K562 (cell line): ENCODE results near the gene CAGE1. TPM values are rescaled to one million over a fixed set of nuclear protein-coding genes. Genes with fewer than 3 reads are reported as not detected.

ENCODE experiments used
- ATAC-seq: fragments of 200-7000 bp; cut with Tn5 transposase; 3 replicates; pipeline ENCODE4 v1.9.1; 2020; ENCODE audit warnings: moderate library complexity
- BruUV-seq: library from RNA; stranded (reverse); fragments of 400-500 nt; replicated peaks from 2 replicates; lab custom pipeline; 2021; lab: Mats Ljungman, UMichigan
- CTCF ChIA-PET: fragments of 300-600 bp; formaldehyde crosslinking; extraction: SDS; loops from one replicate; lab custom pipeline; 2021; ENCODE audit warnings: low intra/inter-chr PET ratio; lab: Yijun Ruan, JAX
- POLR2A ChIA-PET: fragments of 300-600, 350-650 bp; sonication (Branson Sonifier 250); formaldehyde crosslinking; extraction: SDS; loops from one replicate; lab custom pipeline; 2021; ENCODE audit warnings: antibody characterized with exemption, inconsistent platforms; lab: Yijun Ruan, JAX
- DNase-seq, 4 experiments: peaks; one replicate each; pipeline versions ENCODE4 v3.0.0 to v3.0.0-alpha.2; 2011 to 2018; ENCODE audit warnings: low spot score in 3 of 4, mixed read lengths in 3 of 4; ENCODE audit errors: extremely low read depth in 1 of 4
- FAIRE-seq: peaks from 2 replicates; lab custom pipeline; 2011; peaks lifted over from hg19 to GRCh38; lab: Jason Lieb, UNC
- H2AFZ ChIP-seq: 2 replicates; pipeline ENCODE4 v1.6.0; 2011; ENCODE audit warnings: low read depth, low read length, control low read depth, inconsistent platforms
- H3K27ac ChIP-seq: fragments of 200-600 bp; 3 replicates; pipeline ENCODE4 v1.8.0; 2011; ENCODE audit warnings: low read depth, mild to moderate bottlenecking, control low read depth, inconsistent platforms, low read length, moderate library complexity, mixed read lengths; ENCODE audit errors: extremely low read depth
- H3K27me3 ChIP-seq, 2 experiments: fragments of 300-600 bp in 1 of 2; 2 replicates in 1 of 2; 3 replicates in 1 of 2; pipeline versions ENCODE4 v1.6.0 to v1.8.0; 2011; ENCODE audit warnings: inconsistent platforms in 2 of 2, low read length in 2 of 2, mild to moderate bottlenecking in 1 of 2, mixed read lengths in 1 of 2, moderate library complexity in 1 of 2; ENCODE audit not compliant: control insufficient read depth in 2 of 2, insufficient read depth in 2 of 2
- H3K36me3 ChIP-seq: fragments of 300-600 bp; 3 replicates; pipeline ENCODE4 v1.8.0; 2011; ENCODE audit warnings: mild to moderate bottlenecking, low read length, inconsistent platforms; ENCODE audit not compliant: control insufficient read depth, insufficient read depth
- H3K4me1 ChIP-seq, 2 experiments: fragments of 200-600 bp in 1 of 2; replicated peaks in 1 of 2; 2 replicates in 1 of 2; 3 replicates in 1 of 2; pipeline versions ENCODE4 v1.5.1 to v1.8.0; 2011; ENCODE audit warnings: inconsistent platforms in 2 of 2, low read length in 2 of 2, mild to moderate bottlenecking in 1 of 2, mixed read lengths in 1 of 2, moderate library complexity in 1 of 2; ENCODE audit not compliant: control insufficient read depth in 2 of 2, insufficient read depth in 2 of 2
- H3K4me2 ChIP-seq: 2 replicates; pipeline ENCODE4 v1.6.1; 2011; ENCODE audit warnings: low read length, control low read depth, inconsistent platforms, mixed read lengths; ENCODE audit not compliant: insufficient read depth
- H3K4me3 ChIP-seq: fragments of 200-600 bp; sonication (generic), shearing (Covaris generic); 2 replicates; pipeline ENCODE4 v1.5.1; 2016; ENCODE audit warnings: control low read depth, inconsistent platforms
- H3K79me2 ChIP-seq: fragments of 200-600 bp; 3 replicates; pipeline ENCODE4 v1.8.0; 2011; ENCODE audit warnings: low read length, inconsistent platforms; ENCODE audit not compliant: control insufficient read depth, insufficient read depth
- H3K9ac ChIP-seq, 2 experiments: 2 replicates each; pipeline versions ENCODE4 v1.6.0 to v1.6.1; 2011; ENCODE audit warnings: low read depth in 2 of 2, low read length in 2 of 2, control low read depth in 1 of 2, inconsistent platforms in 1 of 2, mild to moderate bottlenecking in 1 of 2, mixed read lengths in 1 of 2; ENCODE audit not compliant: insufficient read depth in 1 of 2
- H3K9me1 ChIP-seq: one replicate; pipeline ENCODE4 v1.6.0; 2011; ENCODE audit warnings: inconsistent platforms, mild to moderate bottlenecking, low read length, moderate library complexity; ENCODE audit not compliant: control insufficient read depth, insufficient read depth
- H3K9me3 ChIP-seq: replicated peaks from 2 replicates; pipeline ENCODE4 v1.5.1; 2011; ENCODE audit warnings: low read depth, low read length, inconsistent platforms; ENCODE audit not compliant: control insufficient read depth, insufficient read depth
- H4K20me1 ChIP-seq: replicated peaks from 2 replicates; pipeline ENCODE4 v1.6.1; 2011; ENCODE audit warnings: low read length, inconsistent platforms, mixed read lengths; ENCODE audit not compliant: control insufficient read depth, insufficient read depth
- NCOA6 ChIP-seq: fragments of 450-650 bp; IDR thresholded peaks from 2 replicates; pipeline ENCODE4 v1.6.1; 2017; ENCODE audit warnings: mild to moderate bottlenecking
- OTX1 ChIP-seq: fragments of 450-650 bp; formaldehyde crosslinking; IDR thresholded peaks from 2 replicates; pipeline ENCODE4 v1.4.0; 2022; ENCODE audit warnings: mild to moderate bottlenecking
- RAD21 ChIP-seq, 2 experiments: fragments of 250-450 bp in 1 of 2; fragments of 450-650 bp in 1 of 2; sonication (Bioruptor Pico) in 1 of 2; formaldehyde crosslinking in 1 of 2; IDR thresholded peaks in 1 of 2; conservative IDR thresholded peaks in 1 of 2; 2 replicates each; pipeline versions ENCODE4 v1.4.0 to v1.8.0; 2020 to 2022; ENCODE audit warnings: mild to moderate bottlenecking in 2 of 2, moderate library complexity in 1 of 2
- RBFOX2 ChIP-seq: fragments of 200-400 bp; formaldehyde crosslinking; IDR thresholded peaks from 2 replicates; pipeline ENCODE4 v1.6.1; 2017; ENCODE audit warnings: low read depth, mild to moderate bottlenecking, low read length, moderate library complexity
- REST ChIP-seq, 2 experiments: fragments of 450-650 bp; formaldehyde crosslinking in 1 of 2; IDR thresholded peaks; 2 replicates each; pipeline versions ENCODE4 v1.4.0 to v1.6.1; 2014 to 2020; ENCODE audit warnings: mild to moderate bottlenecking in 2 of 2, borderline replicate concordance in 1 of 2, low read depth in 1 of 2
- SMC3 ChIP-seq: conservative IDR thresholded peaks from 2 replicates; pipeline ENCODE4 v1.6.1; 2011; ENCODE audit warnings: low read depth, low read length, improper control_type of control experiment; ENCODE audit not compliant: insufficient read depth
- WGBS: fragments of 100-300 bp; shearing (Covaris generic); methylation state at CpG from one replicate; pipeline ENCODE4 v1.1.6; 2016; ENCODE audit warnings: low coverage, mixed read lengths; ENCODE audit not compliant: insufficient coverage; ENCODE audit errors: missing lambda C conversion rate; 5-methylcytosine and 5-hydroxymethylcytosine counted together
- in situ Hi-C: fragments of 300-500 bp; cut with MboI; formaldehyde crosslinking; loops from 4 replicates; pipeline ENCODE4 v1.15.0; 2018; ENCODE audit warnings: inconsistent platforms, mixed read lengths
- intact Hi-C: fragments of 100-400 bp; cut with micrococcal nuclease; formaldehyde crosslinking; loops from 2 replicates; pipeline ENCODE4 v1.14.2; 2022
- polyA plus RNA-seq, 8 experiments: library from polyadenylated mRNA; depleted of rRNA in 4 of 8; stranded (reverse) in 5 of 8; unstranded in 3 of 8; fragments of >200 nt; fragmentation: Nextera tagmentation in 2 of 8; fragmentation: Illumina TruSeq in 1 of 8; extraction: Ambion mirVana in 2 of 8; extraction: Trizol in 1 of 8; gene quantifications; 2 replicates each; pipeline versions ENCODE4 v1.2.1 to v1.2.3, GENCODE V29; 2011 to 2014; ENCODE audit warnings: inconsistent platforms in 1 of 8, missing spikeins in 1 of 8
- total RNA-seq, 7 experiments: library from RNA; depleted of rRNA in 6 of 7; stranded (reverse); fragments of >200 nt in 6 of 7; fragmentation: Illumina TruSeq in 2 of 7; extraction: Trizol in 2 of 7; gene quantifications; 2 replicates each; pipeline versions ENCODE4 v1.2.1 to v1.2.3, GENCODE V29; 2011 to 2021; ENCODE audit warnings: low replicate concordance in 1 of 7
- TF ChIP-seq, protein P1 (sequence below), 3 experiments: IDR thresholded peaks in 2 of 3; conservative IDR thresholded peaks in 1 of 3; 2 replicates each; pipeline ENCODE4 v1.5.1; 2011 to 2012; ENCODE audit warnings: low read length in 3 of 3, mild to moderate bottlenecking in 3 of 3, control low read depth in 2 of 3, improper control_type of control experiment in 1 of 3, inconsistent platforms in 1 of 3, low read depth in 1 of 3, mixed read lengths in 1 of 3, moderate library complexity in 1 of 3; ENCODE audit not compliant: insufficient read depth in 2 of 3
- TF ChIP-seq, protein P2 (sequence below): sonication (generic); formaldehyde crosslinking; IDR thresholded peaks from 2 replicates; pipeline ENCODE4 v1.9.0; 2022; ENCODE audit warnings: mild to moderate bottlenecking, missing genetic modification reagents

The CAGE1 gene
- total and polyA plus RNA-seq, 9 of the 15 experiments (the other 6 are each of a cell fraction or from before 2014, with no cell fraction given) = 0.13 to 0.33 (median 0.18) TPM; not detected in 4

- FAIRE-seq (peak; percentile 78), DNase-seq (peak in 2 of 4 experiments; percentile 35 to 39), ATAC-seq (peak; percentile 88)
- Histone ChIP-seq H3K4me1 (no peaks in the 10 kb centered on the region), H3K9me1 (no peaks in the 10 kb centered on the region), H2AFZ (no peak overlapping the region), H3K9ac (no peak overlapping the region), H3K4me3 (no peak overlapping the region), H3K79me2 (no peaks in the 10 kb centered on the region), H3K36me3 (no peaks in the 10 kb centered on the region; the same call in 2 of the 3 replicates), H3K27ac (no peak overlapping the region), H3K27me3 (peaks cover 0 to 4% of the 10 kb centered on the region in 2 experiments; a peak in 1 of 5 replicates), H3K4me2 (no peak overlapping the region), H4K20me1 (0 out of 2 replicates have a peak, but pooled peaks cover 2% of the 10 kb centered on the region), H3K9me3 (no peaks in the 10 kb centered on the region; the same call in 1 of the 2 replicates)
- in situ Hi-C loops (no loop called here), intact Hi-C loops (loop anchor here (1.0 kb wide), 1 partner anchor 190 kb away; no protein-coding TSS in a partner anchor)
- CTCF ChIA-PET = interaction anchor here (0.6 to 1.2 kb wide), 2 partner anchors 190 to 634 kb away, joined by 3 to 4 read pairs; no protein-coding TSS in a partner anchor
- no TSS peak for BruUV-seq
- 36% methylated on average over 16 of the region's 25 CpGs for WGBS
- POLR2A ChIA-PET = interaction anchor here (0.6 to 1.2 kb wide), 4 partner anchors 10 to 1491 kb away, joined by 3 to 7 read pairs (median 3); no protein-coding TSS in a partner anchor
- peak; percentile 28; the same call in 1 of the 2 replicates for TF ChIP-seq REST (IDR thresholded peaks at IDR 0.05; ENCODE audit: borderline replicate concordance)
- no peak for TF ChIP-seq REST (CRISPR knock-in tag; IDR thresholded peaks at IDR 0.05; ENCODE audit: low read depth)
- no peak for TF ChIP-seq OTX1 (CRISPR knock-in tag)
- no peak for TF ChIP-seq RBFOX2
- TF ChIP-seq, protein P1, sequence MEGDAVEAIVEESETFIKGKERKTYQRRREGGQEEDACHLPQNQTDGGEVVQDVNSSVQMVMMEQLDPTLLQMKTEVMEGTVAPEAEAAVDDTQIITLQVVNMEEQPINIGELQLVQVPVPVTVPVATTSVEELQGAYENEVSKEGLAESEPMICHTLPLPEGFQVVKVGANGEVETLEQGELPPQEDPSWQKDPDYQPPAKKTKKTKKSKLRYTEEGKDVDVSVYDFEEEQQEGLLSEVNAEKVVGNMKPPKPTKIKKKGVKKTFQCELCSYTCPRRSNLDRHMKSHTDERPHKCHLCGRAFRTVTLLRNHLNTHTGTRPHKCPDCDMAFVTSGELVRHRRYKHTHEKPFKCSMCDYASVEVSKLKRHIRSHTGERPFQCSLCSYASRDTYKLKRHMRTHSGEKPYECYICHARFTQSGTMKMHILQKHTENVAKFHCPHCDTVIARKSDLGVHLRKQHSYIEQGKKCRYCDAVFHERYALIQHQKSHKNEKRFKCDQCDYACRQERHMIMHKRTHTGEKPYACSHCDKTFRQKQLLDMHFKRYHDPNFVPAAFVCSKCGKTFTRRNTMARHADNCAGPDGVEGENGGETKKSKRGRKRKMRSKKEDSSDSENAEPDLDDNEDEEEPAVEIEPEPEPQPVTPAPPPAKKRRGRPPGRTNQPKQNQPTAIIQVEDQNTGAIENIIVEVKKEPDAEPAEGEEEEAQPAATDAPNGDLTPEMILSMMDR (IDR thresholded peaks at IDR 0.05 in 2 of 3, conservative IDR thresholded peaks at IDR 0.05 in 1 of 3; ENCODE audit: insufficient read depth in 2 of 3, low read depth in 1 of 3, low read length in 3 of 3) = peak; percentile 45 to 61 (median 46); a peak in 5 of 6 replicates
- 0 out of 2 replicates have a peak, but pooled peaks have one; percentile 25 for TF ChIP-seq SMC3
- TF ChIP-seq, protein P2, sequence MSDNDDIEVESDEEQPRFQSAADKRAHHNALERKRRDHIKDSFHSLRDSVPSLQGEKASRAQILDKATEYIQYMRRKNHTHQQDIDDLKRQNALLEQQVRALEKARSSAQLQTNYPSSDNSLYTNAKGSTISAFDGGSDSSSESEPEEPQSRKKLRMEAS (CRISPR knock-in tag) = no peak
- TF ChIP-seq RAD21 (CRISPR knock-in tag; conservative IDR thresholded peaks at IDR 0.05 in 1 of 2, IDR thresholded peaks at IDR 0.05 in 1 of 2) = peak in 1 of 2 experiments; percentile 57; a peak in 3 of 4 replicates
- no peak for TF ChIP-seq NCOA6
Measured at GRCh38 chr6:7424967-7425807, 35.6 kb upstream of the CAGE1 start.
